Neutrophil (primary cell): Measurements from ENCODE around the gene PRAMEF1.
"Not testable (repeated sequence)": the region's sequence is repeated elsewhere in the genome, so short reads cannot be mapped to it uniquely, and the experiment has no call there.

Source experiments
- H3K27ac ChIP-seq: fragments of 200-600 bp; sonication (generic); 2 replicates; pipeline ENCODE4 v1.5.1; 2016; ENCODE audit warnings: mild to moderate bottlenecking, moderate library complexity
- H3K27me3 ChIP-seq: fragments of 200-600 bp; sonication (generic); 2 replicates; pipeline ENCODE4 v1.6.0; 2016; ENCODE audit warnings: mild to moderate bottlenecking
- H3K36me3 ChIP-seq: fragments of 200-600 bp; sonication (generic); 2 replicates; pipeline ENCODE4 v1.5.1; 2017
- H3K4me1 ChIP-seq, 2 experiments: fragments of 200-600 bp in 1 of 2; sonication (generic) in 1 of 2; 1 replicate in 1 of 2; 2 replicates in 1 of 2; pipeline versions ENCODE4 v1.5.1 to v1.6.1; 2013 to 2016; ENCODE audit warnings: low read depth in 1 of 2, low read length in 1 of 2, mild to moderate bottlenecking in 1 of 2, moderate library complexity in 1 of 2; ENCODE audit not compliant: control insufficient read depth in 1 of 2, insufficient read depth in 1 of 2
- H3K4me3 ChIP-seq, 2 experiments: fragments of 200-600 bp in 1 of 2; sonication (generic) in 1 of 2; 1 replicate in 1 of 2; 2 replicates in 1 of 2; pipeline ENCODE4 v1.5.1; 2013 to 2016; ENCODE audit warnings: low read depth in 1 of 2, low read length in 1 of 2, mild to moderate bottlenecking in 1 of 2, moderate library complexity in 1 of 2
- H3K9me3 ChIP-seq: fragments of 200-600 bp; sonication (generic); 2 replicates; pipeline ENCODE4 v1.5.1; 2016
- CTCF ChIP-seq: fragments of 200-600 bp; sonication (generic); IDR thresholded peaks from 2 replicates; pipeline ENCODE4 v1.5.1; 2016; ENCODE audit warnings: antibody characterized with exemption

PRAMEF1 gene

GRCh38 chr1:12775443-12775842, 15.8 kb upstream of the PRAMEF1 start:
- no peaks in the 10 kb centered on the region for H3K4me1 ChIP-seq
- H3K27ac ChIP-seq = no peak overlapping the region
- no peaks in the 10 kb centered on the region for H3K9me3 ChIP-seq
- TF ChIP-seq CTCF = no peak
- H3K4me3 ChIP-seq = no peak overlapping the region
- peaks cover 36% of the 10 kb centered on the region for H3K27me3 ChIP-seq
- H3K36me3 ChIP-seq = no peaks in the 10 kb centered on the region

- Histone ChIP-seq H3K27me3 (peaks cover 21% of the 10 kb centered on the region), H3K27ac (no peak overlapping the region), H3K4me3 (no peak overlapping the region), H3K36me3 (no peaks in the 10 kb centered on the region), H3K4me1 (no peaks in the 10 kb centered on the region), H3K9me3 (no peaks in the 10 kb centered on the region)
- no peak for TF ChIP-seq CTCF
Observed at GRCh38 chr1:12776801-12777557, 14.2 kb upstream of the PRAMEF1 start.

GRCh38 chr1:12778061-12778460, 13.1 kb upstream of the PRAMEF1 start:
- no peaks in the 10 kb centered on the region for H3K36me3 ChIP-seq
- no peaks in the 10 kb centered on the region for H3K9me3 ChIP-seq
- H3K27me3 ChIP-seq = peaks cover 21% of the 10 kb centered on the region
- H3K4me1 ChIP-seq = no peaks in the 10 kb centered on the region
- H3K27ac ChIP-seq = no peak overlapping the region
- no peak overlapping the region for H3K4me3 ChIP-seq
- TF ChIP-seq CTCF = no peak

- peaks cover under 1% of the 10 kb centered on the region for H3K9me3 ChIP-seq
- H3K4me1 ChIP-seq = no peaks in the 10 kb centered on the region
- no peak for TF ChIP-seq CTCF
- H3K36me3 ChIP-seq = no peaks in the 10 kb centered on the region
- no peak overlapping the region for H3K27ac ChIP-seq
- no peak overlapping the region for H3K4me3 ChIP-seq
- H3K27me3 ChIP-seq = peaks cover 21% of the 10 kb centered on the region
Observed at GRCh38 chr1:12778907-12779306, 12.3 kb upstream of the PRAMEF1 start.

- H3K4me1 ChIP-seq, H3K4me3 ChIP-seq, H3K27ac ChIP-seq, H3K9me3 ChIP-seq, H3K36me3 ChIP-seq: not testable (repeated sequence)
- peaks cover 16% of the 10 kb centered on the region for H3K27me3 ChIP-seq
Observed at GRCh38 chr1:12781488-12781887, 9.7 kb upstream of the PRAMEF1 start.

- H3K27ac ChIP-seq, H3K4me1 ChIP-seq, H3K9me3 ChIP-seq, H3K36me3 ChIP-seq, H3K27me3 ChIP-seq, H3K4me3 ChIP-seq: not testable (repeated sequence)
Observed at GRCh38 chr1:12783783-12784182, 7.4 kb upstream of the PRAMEF1 start.

- not testable (repeated sequence) for H3K27ac ChIP-seq, H3K9me3 ChIP-seq, H3K27me3 ChIP-seq, H3K4me3 ChIP-seq, H3K36me3 ChIP-seq, H3K4me1 ChIP-seq
Observed at GRCh38 chr1:12784729-12785128, 6.5 kb upstream of the PRAMEF1 start.
